Activated T-cell treated with anti-CD3 and anti-CD28 coated beads, Interleukin-2, amount 50 U/mL, for 1 hour (primary cell): ENCODE data around the gene SLC49A4.
A peak's percentile ranks its signal among the peaks of the same experiment; 100 is the strongest.

Experiments used
- DNase-seq: peaks from one replicate; pipeline ENCODE4 v3.0.0-alpha.2; 2020

SLC49A4 gene

DNA sequence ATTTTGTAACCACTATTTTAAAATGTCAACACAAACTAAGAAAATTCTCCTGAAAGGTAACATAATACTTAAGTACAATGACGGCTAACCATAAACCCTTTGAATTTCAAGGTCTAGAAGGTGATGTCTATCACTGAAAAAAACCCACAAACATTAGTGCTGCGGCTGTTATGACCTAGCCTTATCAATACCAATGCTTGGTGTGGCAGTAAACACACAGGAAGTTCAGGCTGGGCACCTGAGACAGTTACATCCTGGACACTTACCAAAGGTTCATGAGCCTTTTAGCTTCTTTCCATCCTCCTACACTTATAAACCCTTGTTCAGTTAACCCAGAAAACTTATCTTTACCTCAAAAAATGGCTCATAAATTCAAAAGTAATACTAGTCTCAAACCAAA lies 7.0 kb upstream of the SLC49A4 start:
- no peak for DNase-seq

- DNase-seq, result no peak
These were observed 5.1 kb upstream of the SLC49A4 start for GRCh38 chr3:122789585-122790273.

DNA sequence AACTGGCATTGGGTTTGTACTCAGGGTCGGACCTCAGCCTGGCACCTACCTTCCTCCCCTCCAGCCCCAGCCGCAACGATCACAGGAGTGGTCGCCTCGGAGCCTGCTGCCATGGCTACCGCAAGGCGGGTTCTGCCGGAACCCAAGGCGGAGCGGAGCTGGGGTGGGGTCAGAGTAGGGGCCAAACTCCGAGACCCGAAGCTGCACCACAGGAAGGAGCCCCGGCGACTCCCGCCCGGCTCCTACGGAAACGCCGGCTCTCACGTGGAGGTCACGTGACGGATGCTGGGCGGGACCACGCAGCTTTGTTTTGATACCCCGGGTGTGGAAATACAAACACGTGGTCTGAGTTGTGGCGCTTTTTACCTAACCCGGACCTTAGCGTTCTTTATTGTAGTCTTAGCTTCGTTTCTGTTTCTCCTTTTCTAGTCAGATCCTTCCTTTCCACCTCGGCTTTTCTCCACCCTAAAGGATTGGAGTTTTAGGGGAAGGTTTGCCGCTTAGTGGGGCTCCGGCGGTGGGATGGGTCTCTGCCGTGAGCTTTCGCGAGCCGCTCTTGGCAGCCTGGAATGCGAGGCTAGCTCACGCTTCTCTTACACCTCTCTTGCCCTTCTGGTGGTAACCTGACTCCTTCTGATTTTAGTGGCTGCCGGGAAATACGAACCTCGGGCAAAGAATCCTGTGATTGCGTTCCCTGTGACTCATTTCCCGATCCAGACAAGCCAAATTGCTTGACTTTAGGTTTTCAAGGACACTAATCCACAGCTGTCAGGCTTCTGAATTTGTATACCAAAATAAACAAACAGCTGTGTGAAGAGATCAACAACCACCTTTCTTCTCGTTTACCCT lies 1.1 kb upstream of the SLC49A4 start, which contains the start of gene HSPBAP1:
TSS of gene HSPBAP1 (minus strand) at position 264 of the 849 bp plus-strand sequence. CDS start at position 113, 151 bp downstream.
- DNase-seq, result peak; percentile 88

DNA sequence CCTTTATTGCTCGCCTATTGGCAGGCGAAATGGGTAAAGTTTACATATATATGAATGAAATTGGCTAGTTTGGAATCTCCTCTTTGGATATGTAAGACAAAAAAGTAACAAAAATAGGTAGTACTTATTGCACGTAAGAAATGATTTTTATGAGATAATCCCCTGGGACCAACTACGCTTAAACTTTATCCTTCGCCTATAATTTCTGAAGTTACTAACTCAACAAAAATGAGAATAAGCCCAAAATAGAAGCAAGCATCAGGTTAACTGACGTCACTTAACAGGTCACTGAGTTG lies 438 bp upstream of the SLC49A4 start:
- DNase-seq, result no peak

DNA sequence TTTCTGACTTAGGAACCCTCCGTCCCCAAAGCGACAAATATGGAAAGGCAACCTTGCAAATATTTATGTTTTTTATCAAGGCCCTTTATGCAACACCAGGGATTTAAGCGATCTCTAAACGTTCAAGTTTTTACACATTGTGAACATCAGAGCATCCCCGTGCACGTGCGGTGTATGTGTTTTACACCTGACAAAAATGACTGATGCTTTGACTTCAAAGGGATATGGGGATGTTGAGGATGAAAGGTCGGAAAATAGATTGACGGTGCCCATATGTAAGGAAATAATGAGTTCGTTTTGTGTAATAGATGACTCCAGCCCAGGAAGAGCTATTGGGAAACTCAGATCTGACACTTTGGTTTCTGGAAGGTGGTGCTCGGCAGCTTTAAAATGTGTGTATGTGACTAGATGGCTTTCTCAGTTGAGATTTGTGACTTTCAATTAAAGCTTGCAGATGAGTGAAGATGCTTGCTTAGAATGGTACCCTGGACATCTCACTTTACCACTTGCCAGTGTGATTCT lies 866 bp downstream of the SLC49A4 start:
- no peak for DNase-seq

GRCh38 chr3:122797291-122797690 lies 2.4 kb downstream of the SLC49A4 start:
- DNase-seq, result no peak

DNA sequence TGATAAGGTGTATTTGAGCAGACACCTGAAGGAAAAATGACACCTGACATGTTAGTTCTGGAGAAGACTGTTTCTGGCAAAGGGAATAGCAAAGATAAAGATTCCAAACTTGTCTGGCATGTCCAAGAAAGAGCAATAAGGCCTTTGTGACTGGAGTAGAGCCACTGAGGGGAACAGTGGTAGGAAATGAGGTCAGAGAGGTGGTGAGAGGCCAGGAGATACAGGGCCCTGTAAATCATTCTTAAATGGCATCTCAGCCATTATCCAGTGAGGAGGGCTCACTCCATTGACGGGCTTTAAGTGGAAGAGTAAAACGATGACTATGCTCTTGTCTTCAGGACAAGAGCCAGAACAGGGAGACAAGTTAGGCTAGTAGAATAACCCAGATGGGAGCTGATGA lies 4.5 kb downstream of the SLC49A4 start:
- DNase-seq, result no peak

GRCh38 chr3:122800031-122800430 lies 5.2 kb downstream of the SLC49A4 start:
- no peak for DNase-seq

- no peak for DNase-seq
These were observed 5.9 kb downstream of the SLC49A4 start for GRCh38 chr3:122800706-122801237.

- no peak for DNase-seq
These were observed 7.5 kb downstream of the SLC49A4 start for GRCh38 chr3:122802323-122802722.

GRCh38 chr3:122803977-122804376 lies 9.1 kb downstream of the SLC49A4 start:
- DNase-seq, result no peak

DNA sequence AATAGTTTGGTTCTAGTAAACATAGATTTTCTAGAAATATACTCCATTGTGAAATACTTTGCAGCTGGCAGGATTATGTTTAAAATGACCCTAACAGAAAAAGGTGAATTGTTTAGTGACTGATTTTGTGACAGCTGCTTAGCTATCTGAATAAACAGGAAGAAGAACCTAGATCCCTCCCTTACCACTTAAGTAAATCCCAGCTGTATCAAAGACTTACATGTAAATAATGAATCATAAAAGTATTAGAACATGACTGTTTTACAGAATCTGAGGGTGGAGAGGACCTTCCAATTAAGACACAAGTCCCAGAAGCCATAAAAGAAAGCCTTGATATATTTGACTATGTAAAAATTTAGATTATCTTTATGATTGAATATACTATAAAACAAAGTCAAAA lies 15.9 kb downstream of the SLC49A4 start:
- DNase-seq, result no peak

- no peak for DNase-seq
These were observed 21.7 kb downstream of the SLC49A4 start for GRCh38 chr3:122816587-122816986.

DNA sequence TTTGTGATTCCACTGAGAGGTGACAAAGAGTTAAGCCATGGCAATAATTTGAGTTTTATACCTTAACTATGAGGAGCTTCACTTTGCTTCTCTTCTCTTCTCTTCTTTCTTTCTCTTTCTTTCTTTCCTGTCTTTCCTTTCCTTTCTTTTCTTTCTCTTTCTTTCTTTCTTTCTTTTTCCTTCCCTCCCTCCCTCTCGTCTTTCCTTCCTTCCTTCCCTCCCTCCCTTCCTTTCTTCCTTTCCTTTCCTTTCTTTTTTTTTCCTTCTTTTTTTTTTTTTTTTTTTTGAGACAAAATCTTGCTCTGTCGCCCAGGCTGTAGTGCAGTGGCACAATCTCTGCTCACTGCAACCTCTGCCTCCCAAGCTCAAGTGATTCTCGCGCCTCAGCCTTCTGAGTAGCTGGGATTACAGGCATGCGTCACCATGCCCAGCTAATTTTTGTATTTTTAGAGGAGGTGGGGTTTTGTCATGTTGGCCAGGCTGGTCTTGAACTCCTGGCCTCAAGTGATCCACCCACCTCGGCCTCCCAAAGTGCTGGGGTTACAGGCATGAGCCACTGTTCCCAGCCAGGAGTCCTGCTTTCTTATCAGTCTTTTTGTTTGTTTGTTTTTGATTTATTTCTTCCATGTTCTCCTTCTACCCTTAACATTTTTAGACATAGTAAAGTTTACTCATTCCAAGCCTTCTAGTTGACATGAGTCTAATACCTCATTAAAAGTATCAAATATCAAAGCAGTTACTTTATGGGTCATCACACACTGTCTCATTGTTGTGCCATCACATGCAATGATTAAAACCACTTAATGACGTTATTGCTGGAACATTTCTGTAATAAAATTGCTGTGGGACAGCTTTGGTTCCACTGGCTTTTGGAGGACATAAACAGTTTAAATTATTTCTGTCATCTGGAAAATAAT lies 29.9 kb downstream of the SLC49A4 start:
- DNase-seq, result no peak

- DNase-seq, result no peak
These were observed 30.6 kb downstream of the SLC49A4 start for GRCh38 chr3:122825460-122825859.

- DNase-seq, result no peak
These were observed 31.4 kb downstream of the SLC49A4 start for GRCh38 chr3:122826278-122826677.

DNA sequence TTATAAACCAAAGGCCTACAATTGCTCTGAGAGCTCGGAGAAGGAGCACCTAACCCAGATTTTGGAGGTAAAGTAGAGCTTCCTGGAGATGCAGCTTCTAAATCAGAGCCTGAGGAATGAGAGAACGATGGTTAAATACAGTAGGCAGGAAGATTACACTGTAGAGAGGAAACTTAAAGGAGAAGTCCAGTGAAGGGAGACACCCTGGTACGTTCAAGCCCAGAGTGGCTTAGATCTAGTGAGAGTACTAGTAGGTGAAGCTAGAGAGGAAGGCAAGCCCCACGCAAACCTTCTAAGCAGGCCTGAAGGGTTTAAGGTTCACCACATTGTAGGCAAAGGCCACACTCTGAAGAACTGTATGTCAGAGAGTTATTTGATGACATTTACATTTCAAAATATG lies 33.4 kb downstream of the SLC49A4 start:
- DNase-seq, result no peak

- DNase-seq, result no peak
These were observed 40.7 kb downstream of the SLC49A4 start for GRCh38 chr3:122835590-122835989.

- no peak for DNase-seq
These were observed 48.7 kb downstream of the SLC49A4 start for GRCh38 chr3:122843604-122844003.

DNA sequence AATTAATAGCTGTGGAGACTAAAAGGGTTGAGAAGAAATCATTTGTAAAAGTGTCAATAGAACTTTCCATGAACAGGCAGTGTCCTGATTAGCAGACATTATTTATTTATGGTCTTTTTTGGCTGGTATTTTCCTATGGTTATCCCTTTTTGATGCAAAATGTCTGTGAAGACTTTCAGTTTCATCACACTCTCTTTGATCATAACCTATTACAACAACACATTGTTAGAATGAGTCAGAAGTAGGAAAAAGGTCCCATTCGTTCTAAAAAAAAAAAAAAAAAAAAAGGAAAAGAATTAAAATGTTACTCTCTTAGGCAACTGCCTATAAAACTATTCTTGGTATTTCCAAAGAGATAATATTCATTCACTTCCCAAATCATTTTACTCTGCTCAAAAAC lies 62.1 kb downstream of the SLC49A4 start:
- DNase-seq, result no peak

DNA sequence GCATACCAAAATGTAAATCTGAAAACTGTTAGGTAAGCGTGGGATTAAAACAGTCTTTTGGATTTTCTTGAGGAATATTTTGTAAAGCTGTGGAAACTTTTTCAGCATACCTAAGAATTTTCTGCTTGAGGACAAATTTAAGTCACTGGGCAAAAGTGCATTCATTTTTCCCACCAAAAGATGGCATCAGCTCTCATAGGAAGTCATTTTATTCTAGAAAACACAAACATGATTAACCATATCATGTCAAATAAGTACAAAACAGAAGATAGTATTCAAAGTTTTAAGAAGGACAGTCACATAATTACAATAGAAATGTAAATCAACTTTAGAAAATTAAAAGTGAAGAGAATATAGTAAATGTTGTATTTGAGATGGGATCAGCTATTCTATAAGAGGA lies 63.5 kb downstream of the SLC49A4 start:
- no peak for DNase-seq

GRCh38 chr3:122859021-122859805 lies 64.3 kb downstream of the SLC49A4 start:
- no peak for DNase-seq
